Measurements from ENCODE around the gene HOXA10.

- TF ChIP-seq, protein P1, sequence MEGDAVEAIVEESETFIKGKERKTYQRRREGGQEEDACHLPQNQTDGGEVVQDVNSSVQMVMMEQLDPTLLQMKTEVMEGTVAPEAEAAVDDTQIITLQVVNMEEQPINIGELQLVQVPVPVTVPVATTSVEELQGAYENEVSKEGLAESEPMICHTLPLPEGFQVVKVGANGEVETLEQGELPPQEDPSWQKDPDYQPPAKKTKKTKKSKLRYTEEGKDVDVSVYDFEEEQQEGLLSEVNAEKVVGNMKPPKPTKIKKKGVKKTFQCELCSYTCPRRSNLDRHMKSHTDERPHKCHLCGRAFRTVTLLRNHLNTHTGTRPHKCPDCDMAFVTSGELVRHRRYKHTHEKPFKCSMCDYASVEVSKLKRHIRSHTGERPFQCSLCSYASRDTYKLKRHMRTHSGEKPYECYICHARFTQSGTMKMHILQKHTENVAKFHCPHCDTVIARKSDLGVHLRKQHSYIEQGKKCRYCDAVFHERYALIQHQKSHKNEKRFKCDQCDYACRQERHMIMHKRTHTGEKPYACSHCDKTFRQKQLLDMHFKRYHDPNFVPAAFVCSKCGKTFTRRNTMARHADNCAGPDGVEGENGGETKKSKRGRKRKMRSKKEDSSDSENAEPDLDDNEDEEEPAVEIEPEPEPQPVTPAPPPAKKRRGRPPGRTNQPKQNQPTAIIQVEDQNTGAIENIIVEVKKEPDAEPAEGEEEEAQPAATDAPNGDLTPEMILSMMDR (IDR thresholded peaks at IDR 0.05; ENCODE audit: insufficient read depth, low read length) = no peak
- TF ChIP-seq POLR2AphosphoS5 (IDR thresholded peaks at IDR 0.05; ENCODE audit: low read depth) (no peak), GABPA (IDR thresholded peaks at IDR 0.05; ENCODE audit: low read depth) (no peak), SPI1 (IDR thresholded peaks at IDR 0.05; ENCODE audit: borderline replicate concordance, low read depth) (no peak), REST (IDR thresholded peaks at IDR 0.05; ENCODE audit: insufficient replicate concordance, low read depth) (no peak)
Observed at GRCh38 chr7:27164045-27164366, 10.1 kb downstream of the HOXA10 start.
